ENCODE data around the gene PAK1. TPM values are rescaled to one million over a fixed set of nuclear protein-coding genes. Genes with fewer than 3 reads are reported as not detected.

The PAK1 gene
- total and polyA plus RNA-seq, 2 of the 8 experiments (the other 6 are each of a cell fraction or from before 2014, with no cell fraction given) = 87.7 to 151 TPM

DNA sequence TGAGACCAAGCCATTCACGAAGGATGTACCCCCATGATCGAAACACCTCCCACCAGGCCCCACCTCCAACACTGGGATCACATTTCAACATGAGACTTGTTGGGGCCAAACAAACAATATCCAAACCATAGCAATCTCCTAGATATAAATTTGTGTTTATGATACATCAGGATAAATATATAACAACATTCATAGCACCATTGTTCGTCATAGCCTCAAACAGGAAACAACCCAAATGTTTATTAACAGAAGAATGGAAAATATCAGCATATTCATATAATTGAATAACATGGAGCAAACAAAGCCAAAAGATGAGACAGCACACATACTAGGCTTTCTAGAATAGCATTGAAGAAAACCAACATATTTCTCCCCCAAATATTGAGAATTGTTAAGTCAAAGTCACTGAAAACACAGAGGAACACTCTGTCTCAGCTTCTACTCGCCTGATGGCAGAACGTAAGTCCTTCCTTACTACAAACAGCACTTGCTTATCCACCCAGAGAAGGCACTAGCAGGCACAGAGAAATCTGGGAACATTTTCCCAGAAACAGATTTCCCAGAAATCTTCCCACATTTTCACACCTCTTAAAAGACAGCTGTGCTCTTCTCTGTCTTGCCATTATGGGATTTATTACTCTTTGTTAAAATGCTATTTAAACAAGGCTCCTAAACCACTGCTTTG lies 164.4 kb downstream of the PAK1 start:
- H3K79me2 ChIP-seq (ENCODE audit: control insufficient read depth in 1 of 2, insufficient read depth in 2 of 2, low read length in 2 of 2) = no peaks in the 10 kb centered on the region
- H2BK20ac ChIP-seq (ENCODE audit: low read length) = no peak overlapping the region
- WGBS, 2 experiments (ENCODE audit: extremely low coverage in 1 of 2, insufficient coverage in 1 of 2, insufficient read length in 1 of 2, insufficient replicate concordance in 2 of 2, low coverage in 1 of 2, low lambda C conversion rate in 2 of 2, missing lambda C conversion rate in 1 of 2) = 82% methylated on average over 5 of the region's 5 CpGs; no CpG with 5 or more reads in 1 of the 2 experiments
- H3K23me2 ChIP-seq (ENCODE audit: low read depth, low read length) = no peaks in the 10 kb centered on the region
- ChIA-PET CTCF (ENCODE audit: partially characterized antibody) (interaction anchor here (0.6 kb wide), 1 partner anchor 270 kb away, joined by 3 read pairs; no protein-coding TSS in a partner anchor), POLR2A (ENCODE audit: partially characterized antibody) (interaction anchor here (0.6 kb wide), 1 partner anchor 104 kb away, joined by 3 read pairs; no protein-coding TSS in a partner anchor)
- H2BK15ac ChIP-seq (ENCODE audit: low read length) = no peak overlapping the region
- no peak overlapping the region for H3K23ac ChIP-seq (ENCODE audit: insufficient read length)
- DNase-seq (ENCODE audit: low read depth in 1 of 2, low spot score in 2 of 2) (no peak), FAIRE-seq (no peak)
- H2BK5ac ChIP-seq (ENCODE audit: low read depth, low read length) = no peak overlapping the region
- H4K8ac ChIP-seq (ENCODE audit: extremely low read depth, insufficient read depth, low read length) = no peak overlapping the region
- no peaks in the 10 kb centered on the region for H3K9me3 ChIP-seq (ENCODE audit: insufficient read depth in 2 of 2, low read depth in 1 of 2, low read length in 1 of 2)
- no peaks in the 10 kb centered on the region for H3K27me3 ChIP-seq (replicated peaks in 1 of 4; ENCODE audit: control insufficient read depth in 3 of 4, extremely low read depth in 1 of 4, insufficient read depth in 3 of 4, low read length in 3 of 4)
- peaks cover 0 to 3% (median 0%) of the 10 kb centered on the region in 4 experiments; a peak in 1 of 7 replicates for H3K4me1 ChIP-seq (replicated peaks in 1 of 4; ENCODE audit: control insufficient read depth in 3 of 4, insufficient read depth in 4 of 4, low read length in 3 of 4)
- H2AFZ ChIP-seq (ENCODE audit: low read length) = peak overlapping the region; percentile 62
- no peaks in the 10 kb centered on the region for H3K36me3 ChIP-seq (ENCODE audit: control insufficient read depth in 2 of 4, insufficient read depth in 4 of 4, low read length in 3 of 4)
- H3K9ac ChIP-seq (replicated peaks in 1 of 4; ENCODE audit: extremely low read depth in 1 of 4, low read depth in 3 of 4, low read length in 3 of 4) = no peak overlapping the region
- TF ChIP-seq TEAD4 (IDR thresholded peaks at IDR 0.05; ENCODE audit: low read depth, low read length) (no peak), JUND (IDR thresholded peaks at IDR 0.05; ENCODE audit: low read length) (no peak), SRF (IDR thresholded peaks at IDR 0.05; ENCODE audit: low read depth, low read length) (no peak), HDAC6 (IDR thresholded peaks at IDR 0.05; ENCODE audit: low read depth, low read length) (no peak), TBP (IDR thresholded peaks at IDR 0.05; ENCODE audit: low read depth, low read length) (no peak), NRF1 (IDR thresholded peaks at IDR 0.05; ENCODE audit: low read depth, low read length) (no peak), MAFK (IDR thresholded peaks at IDR 0.05; ENCODE audit: low read depth, low read length) (no peak), EGR1 (IDR thresholded peaks at IDR 0.05; ENCODE audit: borderline replicate concordance, low read depth, low read length) (no peak), BACH1 (IDR thresholded peaks at IDR 0.05; ENCODE audit: low read length) (no peak), MAX (IDR thresholded peaks at IDR 0.05) (no peak), RBBP5 (IDR thresholded peaks at IDR 0.05; ENCODE audit: borderline replicate concordance, low read depth, low read length) (no peak), TAF1 (IDR thresholded peaks at IDR 0.05; ENCODE audit: low read depth, low read length) (no peak), CREB1 (IDR thresholded peaks at IDR 0.05) (no peak), FOSL1 (IDR thresholded peaks at IDR 0.05; ENCODE audit: insufficient read depth, low read depth, low read length) (no peak), TAF7 (optimal IDR thresholded peaks at IDR 0.05; ENCODE audit: borderline replicate concordance, low read depth, low read length) (no peak)
- H3K56ac ChIP-seq (replicated peaks; ENCODE audit: insufficient read length, low read depth, low read length) = no peak overlapping the region
- H3K4me3 ChIP-seq (ENCODE audit: extremely low read depth in 1 of 4, insufficient read depth in 2 of 4, low read depth in 3 of 4, low read length in 4 of 4) = no peak overlapping the region
- H3K18ac ChIP-seq (ENCODE audit: extremely low read depth, low read length) = no peak overlapping the region
- no peak overlapping the region for H3K4me2 ChIP-seq (ENCODE audit: insufficient read depth in 1 of 2, low read depth in 2 of 2, low read length in 2 of 2)
- no peaks in the 10 kb centered on the region for H3K79me1 ChIP-seq (ENCODE audit: low read depth, low read length)
- no peak overlapping the region for H2AK5ac ChIP-seq (ENCODE audit: low read depth, low read length)
- H3K27ac ChIP-seq (ENCODE audit: low read depth, low read length) = no peak overlapping the region
- no peaks in the 10 kb centered on the region for H4K20me1 ChIP-seq (replicated peaks in 1 of 2; ENCODE audit: control insufficient read depth in 1 of 2, insufficient read depth in 2 of 2, low read length in 2 of 2)
- no peak overlapping the region for H2BK120ac ChIP-seq (replicated peaks; ENCODE audit: low read depth, low read length)
- no peak overlapping the region for H4K5ac ChIP-seq (ENCODE audit: insufficient read length, low read depth, low read length)
- H4K91ac ChIP-seq (replicated peaks; ENCODE audit: insufficient read length, low read length) = no peak overlapping the region
- no peak overlapping the region for H2BK12ac ChIP-seq (ENCODE audit: low read depth, low read length)
- H3K4ac ChIP-seq (replicated peaks; ENCODE audit: insufficient read length, low read depth, low read length) = no peak overlapping the region
- no peak overlapping the region for H3K14ac ChIP-seq (ENCODE audit: insufficient read length)
